HEK293T (cell line): Measurements from ENCODE around the gene CTNNA2.

ENCODE experiments used
- BHLHE40 ChIP-seq: fragments of 450-650 bp; IDR thresholded peaks from 2 replicates; pipeline ENCODE4 v1.6.1; 2016; ENCODE audit warnings: mild to moderate bottlenecking, moderate library complexity, borderline replicate concordance
- ELF4 ChIP-seq: fragments of 450-650 bp; IDR thresholded peaks from 2 replicates; pipeline ENCODE4 v1.6.1; 2017; ENCODE audit warnings: antibody characterized with exemption
- FOXA1 ChIP-seq: fragments of 450-650 bp; IDR thresholded peaks from 2 replicates; pipeline ENCODE4 v1.6.1; 2016; ENCODE audit warnings: mild to moderate bottlenecking
- FOXM1 ChIP-seq: fragments of 450-650 bp; IDR thresholded peaks from 2 replicates; pipeline ENCODE4 v1.6.1; 2017; ENCODE audit warnings: mild to moderate bottlenecking, borderline replicate concordance
- HDGF ChIP-seq: fragments of 450-650 bp; IDR thresholded peaks from 2 replicates; pipeline ENCODE4 v1.6.1; 2017; ENCODE audit warnings: antibody characterized with exemption, borderline replicate concordance
- L3MBTL2 ChIP-seq: fragments of 450-650 bp; conservative IDR thresholded peaks from 2 replicates; pipeline ENCODE4 v1.6.1; 2016; ENCODE audit warnings: mild to moderate bottlenecking
- LEF1 ChIP-seq: fragments of 450-650 bp; IDR thresholded peaks from 2 replicates; pipeline ENCODE4 v1.6.1; 2017; ENCODE audit warnings: mild to moderate bottlenecking, borderline replicate concordance
- NFRKB ChIP-seq: fragments of 450-650 bp; IDR thresholded peaks from 2 replicates; pipeline ENCODE4 v1.6.1; 2016; ENCODE audit warnings: mild to moderate bottlenecking, moderate library complexity
- SUZ12 ChIP-seq: fragments of 450-650 bp; IDR thresholded peaks from 2 replicates; pipeline ENCODE4 v1.6.1; 2016; ENCODE audit warnings: mild to moderate bottlenecking
- TARDBP ChIP-seq: fragments of 450-650 bp; IDR thresholded peaks from 2 replicates; pipeline ENCODE4 v1.6.1; 2016
- ZNF384 ChIP-seq: fragments of 450-650 bp; IDR thresholded peaks from 2 replicates; pipeline ENCODE4 v1.6.1; 2016

DNA sequence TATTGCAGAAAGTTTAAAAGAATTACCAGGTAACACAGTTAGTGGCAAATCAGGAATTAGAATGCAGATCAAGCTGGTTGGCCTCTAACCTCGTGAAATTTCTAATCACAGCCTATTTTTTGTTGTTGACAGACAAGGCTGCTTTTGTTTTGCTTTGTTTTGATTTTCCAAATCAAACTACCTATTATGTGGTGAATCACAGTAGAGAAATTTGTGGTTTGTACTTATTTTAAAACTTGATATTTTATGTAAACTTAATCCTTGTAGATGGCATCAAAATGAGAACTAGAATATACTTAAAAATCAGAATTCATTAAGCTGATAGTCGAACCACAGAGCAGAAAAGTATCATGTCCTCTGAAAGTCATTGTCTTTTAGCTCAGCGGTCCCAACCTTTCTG is 258.1 kb downstream of the CTNNA2 start:
- TF ChIP-seq ZNF384 (no peak), NFRKB (no peak), LEF1 (no peak), HDGF (no peak), FOXM1 (no peak), ELF4 (no peak), SUZ12 (no peak), TARDBP (no peak), FOXA1 (no peak), L3MBTL2 (no peak), BHLHE40 (no peak)
